GM19438 (cell line): ENCODE results near the gene PAN3.
"Not testable (repeated sequence)": the region's sequence is repeated elsewhere in the genome, so short reads cannot be mapped to it uniquely, and the experiment has no call there.

Experiments used
- ATAC-seq: cut with Tn5 transposase; IDR thresholded peaks from one replicate; pipeline ENCODE4 v1.9.1; 2021; ENCODE audit warnings: low read depth; ENCODE audit not compliant: unreplicated experiment

PAN3 gene

GRCh38 chr13:28136916-28137315 lies 1.4 kb upstream of the PAN3 start:
- no peak for ATAC-seq

GRCh38 chr13:28137596-28137995 lies 749 bp upstream of the PAN3 start:
- ATAC-seq: peak; percentile 2

- ATAC-seq: peak; percentile 51
These were observed 568 bp downstream of the PAN3 start for GRCh38 chr13:28138756-28139470.

GRCh38 chr13:28140433-28141125 lies 2.2 kb downstream of the PAN3 start:
- no peak for ATAC-seq

GRCh38 chr13:28141542-28141941 lies 3.2 kb downstream of the PAN3 start:
- ATAC-seq: not testable (repeated sequence)

GRCh38 chr13:28145049-28145448 lies 6.7 kb downstream of the PAN3 start:
- no peak for ATAC-seq

- no peak for ATAC-seq
These were observed 9.2 kb downstream of the PAN3 start for GRCh38 chr13:28147495-28147894.

- ATAC-seq: no peak
These were observed 20.7 kb downstream of the PAN3 start for GRCh38 chr13:28159057-28159456.

GRCh38 chr13:28161370-28161769 lies 23.0 kb downstream of the PAN3 start:
- ATAC-seq: no peak

GRCh38 chr13:28163587-28163986 lies 25.2 kb downstream of the PAN3 start:
- no peak for ATAC-seq

- no peak for ATAC-seq
These were observed 27.9 kb downstream of the PAN3 start for GRCh38 chr13:28166257-28166656.

- ATAC-seq: no peak
These were observed 32.9 kb downstream of the PAN3 start for GRCh38 chr13:28171266-28171665.

GRCh38 chr13:28172947-28173346 lies 34.6 kb downstream of the PAN3 start:
- no peak for ATAC-seq

- ATAC-seq: no peak
These were observed 35.4 kb downstream of the PAN3 start for GRCh38 chr13:28173793-28174192.

GRCh38 chr13:28177327-28177726 lies 39.0 kb downstream of the PAN3 start:
- no peak for ATAC-seq

- ATAC-seq: no peak
These were observed 39.5 kb downstream of the PAN3 start for GRCh38 chr13:28177877-28178276.

GRCh38 chr13:28179974-28180373 lies 41.6 kb downstream of the PAN3 start:
- ATAC-seq: no peak

- no peak for ATAC-seq
These were observed 43.1 kb downstream of the PAN3 start for GRCh38 chr13:28181413-28181812.

- ATAC-seq: no peak
These were observed 46.9 kb downstream of the PAN3 start for GRCh38 chr13:28185256-28185655.

GRCh38 chr13:28199089-28199488 lies 60.7 kb downstream of the PAN3 start:
- no peak for ATAC-seq

GRCh38 chr13:28204043-28204442 lies 65.7 kb downstream of the PAN3 start:
- ATAC-seq: no peak
